ENCODE measurements around the gene NDUFA3.

- TF ChIP-seq SIN3A (IDR thresholded peaks at IDR 0.05; ENCODE audit: borderline replicate concordance, insufficient read depth, low read length) (no peak), POLR2AphosphoS5 (IDR thresholded peaks at IDR 0.05; ENCODE audit: low read depth, low read length) (no peak)
Observed at GRCh38 chr19:54129617-54129996, 27.0 kb downstream of the NDUFA3 start.

All from PFSK-1 (cell line).